ENCODE data around the gene KCNMA1. TPM values are rescaled to one million over a fixed set of nuclear protein-coding genes. Genes with fewer than 3 reads are reported as not detected.

The KCNMA1 gene
- total RNA-seq, 1 experiment from 2014 or later, result 0.49 TPM

GRCh38 chr10:77560471-77560870, 77.1 kb downstream of the KCNMA1 start:
- Histone ChIP-seq H3K4me3 (replicated peaks in 1 of 2; ENCODE audit: low read depth in 1 of 2, low read length in 2 of 2) (no peak overlapping the region), H3K79me2 (ENCODE audit: insufficient read depth, low read length) (no peaks in the 10 kb centered on the region), H4K20me1 (ENCODE audit: insufficient read depth) (no peaks in the 10 kb centered on the region), H3K9me2 (ENCODE audit: insufficient read depth) (no peaks in the 10 kb centered on the region), H2AFZ (ENCODE audit: low read depth, low read length, poor library complexity, severe bottlenecking) (no peak overlapping the region), H3K36me3 (ENCODE audit: control insufficient read depth in 1 of 2, insufficient read depth in 2 of 2, low read length in 2 of 2) (no peaks in the 10 kb centered on the region), H3K27ac (ENCODE audit: low read depth, low read length) (no peak overlapping the region), H3K27me3 (ENCODE audit: insufficient read depth, low read length) (no peaks in the 10 kb centered on the region), H3K4me1 (ENCODE audit: control insufficient read depth in 1 of 2, insufficient read depth in 2 of 2, low read length in 2 of 2) (peaks cover 16 to 22% of the 10 kb centered on the region in 2 experiments), H3K4me2 (ENCODE audit: low read length) (no peak overlapping the region), H3K9ac (ENCODE audit: low read length) (no peak overlapping the region), H3K9me3 (ENCODE audit: control insufficient read depth in 1 of 2, insufficient read depth in 1 of 2, low read depth in 1 of 2, low read length in 2 of 2) (no peaks in the 10 kb centered on the region)
- intact Hi-C loops (cut with micrococcal nuclease), result loop anchor here (5.0 kb wide), 1 partner anchor 52 kb away; no protein-coding TSS in a partner anchor
- DNase-seq (ENCODE audit: low read depth, low spot score) (no peak), ATAC-seq (no peak)
- BruUV-seq (replicated peaks), result no TSS peak
- ChIA-PET RAD21 (ENCODE audit: low non-redundant PET in 1 of 2, low total read pairs in 2 of 2, uncharacterized antibody in 2 of 2, unreplicated experiment in 2 of 2) (no interaction called here), CTCF (no interaction called here), POLR2A (no interaction called here)
- TF ChIP-seq SP1 (IDR thresholded peaks at IDR 0.05; ENCODE audit: low read depth) (no peak), YY1 (IDR thresholded peaks at IDR 0.05; ENCODE audit: extremely low read depth, insufficient replicate concordance, low read depth, low read length) (no peak), ZBTB33 (IDR thresholded peaks at IDR 0.05; ENCODE audit: extremely low read depth, insufficient replicate concordance, low read length) (no peak), POLR2AphosphoS5 (IDR thresholded peaks at IDR 0.05; ENCODE audit: low read depth, low read length) (no peak), ZFX (IDR thresholded peaks at IDR 0.05) (no peak), EZH2phosphoT487 (IDR thresholded peaks at IDR 0.05; ENCODE audit: borderline replicate concordance) (no peak), ELF1 (IDR thresholded peaks at IDR 0.05; ENCODE audit: borderline replicate concordance, low read depth) (no peak), EGR1 (IDR thresholded peaks at IDR 0.05; ENCODE audit: low read depth) (no peak), SRF (IDR thresholded peaks at IDR 0.05; ENCODE audit: low read depth) (no peak)

GRCh38 chr10:77560052-77560451, 77.6 kb downstream of the KCNMA1 start:
- ChIA-PET RAD21 (ENCODE audit: low non-redundant PET in 1 of 2, low total read pairs in 2 of 2, uncharacterized antibody in 2 of 2, unreplicated experiment in 2 of 2) (no interaction called here), POLR2A (no interaction called here)

More at GRCh38 chr10:77560052-77560451, 77.6 kb downstream of the KCNMA1 start:
- Histone ChIP-seq H3K9me3 (ENCODE audit: control insufficient read depth in 1 of 2, insufficient read depth in 1 of 2, low read depth in 1 of 2, low read length in 2 of 2) (no peaks in the 10 kb centered on the region), H3K27ac (ENCODE audit: low read depth, low read length) (no peak overlapping the region), H3K79me2 (ENCODE audit: insufficient read depth, low read length) (no peaks in the 10 kb centered on the region), H3K4me3 (replicated peaks in 1 of 2; ENCODE audit: low read depth in 1 of 2, low read length in 2 of 2) (no peak overlapping the region), H3K9ac (ENCODE audit: low read length) (no peak overlapping the region), H2AFZ (ENCODE audit: low read depth, low read length, poor library complexity, severe bottlenecking) (no peak overlapping the region), H3K4me2 (ENCODE audit: low read length) (no peak overlapping the region), H4K20me1 (ENCODE audit: insufficient read depth) (no peaks in the 10 kb centered on the region), H3K27me3 (ENCODE audit: insufficient read depth, low read length) (no peaks in the 10 kb centered on the region), H3K4me1 (ENCODE audit: control insufficient read depth in 1 of 2, insufficient read depth in 2 of 2, low read length in 2 of 2) (peaks cover 11 to 19% of the 10 kb centered on the region in 2 experiments), H3K36me3 (ENCODE audit: control insufficient read depth in 1 of 2, insufficient read depth in 2 of 2, low read length in 2 of 2) (no peaks in the 10 kb centered on the region), H3K9me2 (ENCODE audit: insufficient read depth) (no peaks in the 10 kb centered on the region)
- ATAC-seq (no peak), DNase-seq (ENCODE audit: low read depth, low spot score) (no peak)
- no peak for TF ChIP-seq YY1 (IDR thresholded peaks at IDR 0.05; ENCODE audit: extremely low read depth, insufficient replicate concordance, low read depth, low read length)
- TF ChIP-seq MAX (IDR thresholded peaks at IDR 0.05), result no peak
- TF ChIP-seq ELF1 (IDR thresholded peaks at IDR 0.05; ENCODE audit: borderline replicate concordance, low read depth), result no peak
- no peak for TF ChIP-seq SP1 (IDR thresholded peaks at IDR 0.05; ENCODE audit: low read depth)
- no peak for TF ChIP-seq POLR2AphosphoS5 (IDR thresholded peaks at IDR 0.05; ENCODE audit: low read depth, low read length)
- TF ChIP-seq CEBPB (IDR thresholded peaks at IDR 0.05; ENCODE audit: low read depth), result no peak
- no TSS peak for BruUV-seq (replicated peaks)
- intact Hi-C loops (cut with micrococcal nuclease), result loop anchor here (5.0 kb wide), 1 partner anchor 52 kb away; no protein-coding TSS in a partner anchor
- CTCF ChIA-PET, result no interaction called here

Measured in HCT116 (cell line).